Panc1 (cell line): Measurements from ENCODE around the gene ADAM10.

ENCODE experiments used
- CTCF ChIP-seq: fragments of 450-650 bp; IDR thresholded peaks from 2 replicates; pipeline ENCODE4 v1.5.1; 2017; ENCODE audit warnings: mild to moderate bottlenecking
- POLR2AphosphoS5 ChIP-seq: IDR thresholded peaks from 2 replicates; pipeline ENCODE4 v1.6.1; 2012; ENCODE audit warnings: mild to moderate bottlenecking, low read depth, low read length, moderate library complexity

DNA sequence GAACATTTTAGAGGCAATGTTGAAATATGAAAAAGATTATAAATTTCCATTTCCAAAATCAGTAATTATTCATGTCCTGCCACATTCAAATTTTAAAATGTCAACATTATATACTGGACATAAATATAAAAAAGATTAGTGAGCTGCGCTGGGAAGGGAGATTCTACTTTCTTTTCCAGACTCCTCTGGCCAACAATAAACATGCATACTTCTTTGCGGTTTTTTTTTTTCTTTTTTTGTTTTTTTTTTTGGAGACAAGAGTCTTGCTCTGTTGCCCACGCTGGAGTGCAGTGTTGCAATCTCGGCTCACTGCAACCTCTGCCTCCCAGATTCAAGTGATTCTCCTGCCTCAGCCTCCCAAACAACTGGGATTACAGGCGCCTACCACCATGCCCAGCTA lies 105.5 kb downstream of the ADAM10 start:
- TF ChIP-seq CTCF (no peak), POLR2AphosphoS5 (no peak)
